Panc1 (cell line): ENCODE data around the gene KCNMA1. TPM values are rescaled to one million over a fixed set of nuclear protein-coding genes. Genes with fewer than 3 reads are reported as not detected.

Source experiments
- ATAC-seq: fragments of 200-7000 bp; cut with Tn5 transposase; 2 replicates; pipeline ENCODE4 v1.9.1; 2020; ENCODE audit warnings: mild to moderate bottlenecking, moderate library complexity
- BruUV-seq: library from RNA; stranded (reverse); fragments of 400-500 nt; replicated peaks from 2 replicates; lab custom pipeline; 2021; lab: Mats Ljungman, UMichigan
- CTCF ChIA-PET: fragments of 300-600 bp; sonication (Branson Sonifier 250); formaldehyde crosslinking; loops from one replicate; lab custom pipeline; 2022; ENCODE audit warnings: antibody characterized with exemption; lab: Charles Lee
- POLR2A ChIA-PET: fragments of 300-600 bp; sonication (Branson Sonifier 250); formaldehyde crosslinking; loops from one replicate; lab custom pipeline; 2022; ENCODE audit warnings: antibody characterized with exemption; lab: Charles Lee
- DNase-seq: peaks from one replicate; pipeline ENCODE4 v3.0.0-alpha.2; 2010; ENCODE audit warnings: low read depth, low spot score
- H3K27ac ChIP-seq: 2 replicates; pipeline ENCODE4 v1.5.1; 2011; ENCODE audit warnings: mild to moderate bottlenecking, low read length, inconsistent platforms
- H3K27me3 ChIP-seq: fragments of 200-500 bp; sonication (Bioruptor generic); 2 replicates; pipeline ENCODE4 v1.6.0; 2014; ENCODE audit warnings: low read length, inconsistent platforms; ENCODE audit not compliant: control insufficient read depth, insufficient read depth
- H3K36me3 ChIP-seq: fragments of 200-500 bp; sonication (Bioruptor generic); 2 replicates; pipeline ENCODE4 v1.5.1; 2014; ENCODE audit warnings: inconsistent platforms, mild to moderate bottlenecking, low read length, moderate library complexity; ENCODE audit not compliant: control insufficient read depth, insufficient read depth
- H3K4me1 ChIP-seq: 2 replicates; pipeline ENCODE4 v1.5.1; 2011; ENCODE audit warnings: inconsistent platforms, mild to moderate bottlenecking, low read length, moderate library complexity; ENCODE audit not compliant: control insufficient read depth, insufficient read depth
- H3K4me3 ChIP-seq, 2 experiments: 2 replicates each; pipeline ENCODE4 v1.5.1; 2011 to 2012; ENCODE audit warnings: low read depth in 2 of 2, low read length in 2 of 2, mild to moderate bottlenecking in 2 of 2, inconsistent platforms in 1 of 2, moderate library complexity in 1 of 2
- H3K9me3 ChIP-seq: fragments of 200-500 bp; sonication (Bioruptor generic); 2 replicates; pipeline ENCODE4 v1.5.1; 2014; ENCODE audit warnings: low read depth, mild to moderate bottlenecking, inconsistent platforms, low read length, moderate library complexity; ENCODE audit not compliant: control insufficient read depth, insufficient read depth
- POLR2AphosphoS5 ChIP-seq: IDR thresholded peaks from 2 replicates; pipeline ENCODE4 v1.6.1; 2012; ENCODE audit warnings: mild to moderate bottlenecking, low read depth, low read length, moderate library complexity
- SIN3A ChIP-seq: IDR thresholded peaks from 2 replicates; pipeline ENCODE4 v1.6.1; 2012; ENCODE audit warnings: low read depth, mild to moderate bottlenecking, low read length, moderate library complexity, borderline replicate concordance; ENCODE audit not compliant: insufficient read depth
- TCF7L2 ChIP-seq: IDR thresholded peaks from 2 replicates; pipeline ENCODE4 v1.6.1; 2011; ENCODE audit warnings: mild to moderate bottlenecking, low read depth, low read length, inconsistent platforms
- in situ Hi-C: cut with HindIII; loops from 2 replicates; pipeline ENCODE4 v1.10.0; 2016; ENCODE audit warnings: low sequenced_read_pairs, low pct_unique_long_range_greater_than_20kb
- intact Hi-C: fragments of 100-400 bp; cut with micrococcal nuclease; formaldehyde crosslinking; loops from one replicate; pipeline ENCODE4 v1.10.0; 2022; ENCODE audit not compliant: unreplicated experiment
- total RNA-seq: library from RNA; stranded (reverse); gene quantifications from one replicate; pipeline ENCODE4 v1.2.1, GENCODE V29; 2021; ENCODE audit not compliant: unreplicated experiment
- TF ChIP-seq, protein P1 (sequence below): fragments of 450-650 bp; IDR thresholded peaks from 2 replicates; pipeline ENCODE4 v1.5.1; 2017; ENCODE audit warnings: mild to moderate bottlenecking
- TF ChIP-seq, protein P2 (sequence below), 2 experiments: IDR thresholded peaks; 2 replicates each; pipeline ENCODE4 v1.6.1; 2011 to 2012; ENCODE audit warnings: low read depth in 2 of 2, control low read depth in 1 of 2, low read length in 1 of 2, mild to moderate bottlenecking in 1 of 2, moderate library complexity in 1 of 2; ENCODE audit not compliant: insufficient read depth in 1 of 2

The KCNMA1 gene
- total RNA-seq, 1 experiment from 2014 or later: 91.9 TPM

DNA sequence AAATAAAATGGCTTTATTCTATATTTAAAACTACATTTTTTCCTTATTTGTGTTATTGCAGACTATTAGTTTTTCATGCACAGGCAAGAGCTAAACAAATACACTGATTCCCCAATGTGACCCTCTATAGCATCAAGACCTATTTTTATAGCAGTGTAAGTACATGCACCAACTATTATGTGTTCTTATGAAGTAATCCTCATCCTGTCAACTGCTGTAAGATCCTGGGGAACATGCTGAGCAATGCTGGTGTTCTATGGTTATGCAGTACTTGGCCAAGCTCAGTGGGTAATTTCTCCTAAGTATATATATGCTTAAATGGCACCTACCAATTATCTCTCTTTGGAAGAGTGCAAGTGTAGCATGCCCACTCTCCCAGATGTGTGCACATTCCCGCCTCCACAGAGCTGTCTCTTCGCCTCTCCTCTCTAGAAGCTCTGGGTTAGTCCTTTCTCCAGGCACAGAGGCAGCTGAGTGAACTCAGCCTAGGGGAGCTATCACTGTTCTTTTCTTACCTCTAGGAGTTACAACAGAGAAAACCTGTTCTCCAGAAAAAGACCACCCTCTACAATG, 428.8 kb downstream of the KCNMA1 start:
- POLR2A ChIA-PET: no interaction called here
- TF ChIP-seq, protein P1, sequence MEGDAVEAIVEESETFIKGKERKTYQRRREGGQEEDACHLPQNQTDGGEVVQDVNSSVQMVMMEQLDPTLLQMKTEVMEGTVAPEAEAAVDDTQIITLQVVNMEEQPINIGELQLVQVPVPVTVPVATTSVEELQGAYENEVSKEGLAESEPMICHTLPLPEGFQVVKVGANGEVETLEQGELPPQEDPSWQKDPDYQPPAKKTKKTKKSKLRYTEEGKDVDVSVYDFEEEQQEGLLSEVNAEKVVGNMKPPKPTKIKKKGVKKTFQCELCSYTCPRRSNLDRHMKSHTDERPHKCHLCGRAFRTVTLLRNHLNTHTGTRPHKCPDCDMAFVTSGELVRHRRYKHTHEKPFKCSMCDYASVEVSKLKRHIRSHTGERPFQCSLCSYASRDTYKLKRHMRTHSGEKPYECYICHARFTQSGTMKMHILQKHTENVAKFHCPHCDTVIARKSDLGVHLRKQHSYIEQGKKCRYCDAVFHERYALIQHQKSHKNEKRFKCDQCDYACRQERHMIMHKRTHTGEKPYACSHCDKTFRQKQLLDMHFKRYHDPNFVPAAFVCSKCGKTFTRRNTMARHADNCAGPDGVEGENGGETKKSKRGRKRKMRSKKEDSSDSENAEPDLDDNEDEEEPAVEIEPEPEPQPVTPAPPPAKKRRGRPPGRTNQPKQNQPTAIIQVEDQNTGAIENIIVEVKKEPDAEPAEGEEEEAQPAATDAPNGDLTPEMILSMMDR: no peak
- TF ChIP-seq POLR2AphosphoS5: no peak
- TF ChIP-seq TCF7L2: no peak
- no peak for TF ChIP-seq SIN3A
- TF ChIP-seq, protein P2, sequence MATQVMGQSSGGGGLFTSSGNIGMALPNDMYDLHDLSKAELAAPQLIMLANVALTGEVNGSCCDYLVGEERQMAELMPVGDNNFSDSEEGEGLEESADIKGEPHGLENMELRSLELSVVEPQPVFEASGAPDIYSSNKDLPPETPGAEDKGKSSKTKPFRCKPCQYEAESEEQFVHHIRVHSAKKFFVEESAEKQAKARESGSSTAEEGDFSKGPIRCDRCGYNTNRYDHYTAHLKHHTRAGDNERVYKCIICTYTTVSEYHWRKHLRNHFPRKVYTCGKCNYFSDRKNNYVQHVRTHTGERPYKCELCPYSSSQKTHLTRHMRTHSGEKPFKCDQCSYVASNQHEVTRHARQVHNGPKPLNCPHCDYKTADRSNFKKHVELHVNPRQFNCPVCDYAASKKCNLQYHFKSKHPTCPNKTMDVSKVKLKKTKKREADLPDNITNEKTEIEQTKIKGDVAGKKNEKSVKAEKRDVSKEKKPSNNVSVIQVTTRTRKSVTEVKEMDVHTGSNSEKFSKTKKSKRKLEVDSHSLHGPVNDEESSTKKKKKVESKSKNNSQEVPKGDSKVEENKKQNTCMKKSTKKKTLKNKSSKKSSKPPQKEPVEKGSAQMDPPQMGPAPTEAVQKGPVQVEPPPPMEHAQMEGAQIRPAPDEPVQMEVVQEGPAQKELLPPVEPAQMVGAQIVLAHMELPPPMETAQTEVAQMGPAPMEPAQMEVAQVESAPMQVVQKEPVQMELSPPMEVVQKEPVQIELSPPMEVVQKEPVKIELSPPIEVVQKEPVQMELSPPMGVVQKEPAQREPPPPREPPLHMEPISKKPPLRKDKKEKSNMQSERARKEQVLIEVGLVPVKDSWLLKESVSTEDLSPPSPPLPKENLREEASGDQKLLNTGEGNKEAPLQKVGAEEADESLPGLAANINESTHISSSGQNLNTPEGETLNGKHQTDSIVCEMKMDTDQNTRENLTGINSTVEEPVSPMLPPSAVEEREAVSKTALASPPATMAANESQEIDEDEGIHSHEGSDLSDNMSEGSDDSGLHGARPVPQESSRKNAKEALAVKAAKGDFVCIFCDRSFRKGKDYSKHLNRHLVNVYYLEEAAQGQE (IDR thresholded peaks at IDR 0.05; ENCODE audit: insufficient read depth in 1 of 2, low read depth in 2 of 2, low read length in 1 of 2): no peak
- BruUV-seq: no TSS peak
- CTCF ChIA-PET: no interaction called here
- no peak overlapping the region for H3K27ac ChIP-seq
- no peaks in the 10 kb centered on the region for H3K27me3 ChIP-seq
- DNase-seq (no peak), ATAC-seq (no peak)
- H3K4me3 ChIP-seq: no peak overlapping the region
- intact Hi-C loops: no loop called here
- in situ Hi-C loops: no loop called here
- 0 out of 2 replicates have a peak, but pooled peaks cover 2% of the 10 kb centered on the region for H3K9me3 ChIP-seq
- H3K4me1 ChIP-seq: no peaks in the 10 kb centered on the region
- no peaks in the 10 kb centered on the region for H3K36me3 ChIP-seq

DNA sequence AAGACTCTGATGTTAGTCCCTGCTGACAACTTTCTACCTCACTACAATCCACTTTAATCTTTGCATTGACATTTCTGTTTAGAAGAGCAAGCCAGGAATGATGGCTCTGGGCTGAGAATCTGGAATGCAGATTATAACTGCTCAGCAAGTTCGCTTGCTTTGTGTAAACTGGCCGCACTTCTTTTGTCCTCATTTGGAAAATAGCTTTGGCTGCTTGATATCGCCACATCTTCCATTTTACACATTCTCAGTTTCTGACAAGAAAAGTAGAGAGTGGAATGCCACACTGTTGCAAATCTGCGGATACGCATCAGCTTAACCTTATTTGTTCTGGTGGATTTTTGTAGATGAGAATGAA, 429.8 kb downstream of the KCNMA1 start:
- no peak for DNase-seq
- Histone ChIP-seq H3K27ac (no peak overlapping the region), H3K4me3 (no peak overlapping the region), H3K36me3 (no peaks in the 10 kb centered on the region), H3K9me3 (0 out of 2 replicates have a peak, but pooled peaks cover 2% of the 10 kb centered on the region), H3K27me3 (no peaks in the 10 kb centered on the region), H3K4me1 (no peaks in the 10 kb centered on the region)
- no peak for ATAC-seq
- TF ChIP-seq, protein P2 (IDR thresholded peaks at IDR 0.05; ENCODE audit: insufficient read depth in 1 of 2, low read depth in 2 of 2, low read length in 1 of 2): no peak
- TF ChIP-seq SIN3A (no peak), POLR2AphosphoS5 (no peak), TCF7L2 (no peak)
- TF ChIP-seq, protein P1: no peak
- in situ Hi-C loops (no loop called here), intact Hi-C loops (no loop called here)
- ChIA-PET CTCF (no interaction called here), POLR2A (no interaction called here)
- no TSS peak for BruUV-seq
